HPDE6-E6E7 (cell line): ENCODE results near the gene ST7.

Source experiments
- DNase-seq: peaks from one replicate; pipeline ENCODE4 v3.0.0; 2011; ENCODE audit warnings: missing footprints; ENCODE audit errors: extremely low spot score

The ST7 gene

GRCh38 chr7:117155694-117156093 lies 202.4 kb downstream of the ST7 start:
- no peak for DNase-seq

- DNase-seq: no peak
Observed at GRCh38 chr7:117157241-117158209, 204.2 kb downstream of the ST7 start.

GRCh38 chr7:117158941-117159697 lies 205.8 kb downstream of the ST7 start:
- DNase-seq: no peak

DNA sequence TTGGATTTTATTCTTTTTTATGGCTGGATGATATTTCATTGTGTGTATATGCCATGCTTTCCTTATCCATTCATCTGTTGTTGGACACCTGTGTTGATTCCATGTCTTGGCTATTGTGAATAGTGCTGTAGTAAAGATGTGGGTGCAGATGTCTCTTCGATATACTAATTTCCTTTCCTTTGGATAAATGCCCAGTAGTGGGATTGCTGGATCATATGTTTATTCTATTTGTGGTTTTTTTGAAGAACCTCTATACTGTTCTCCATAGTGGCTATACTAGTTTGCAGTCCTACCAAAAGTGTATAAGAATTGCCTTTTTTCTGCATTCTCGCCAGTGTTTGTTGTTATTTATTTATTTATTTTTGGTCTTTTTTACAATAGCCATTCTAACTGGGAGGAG lies 209.8 kb downstream of the ST7 start:
- DNase-seq: no peak

DNA sequence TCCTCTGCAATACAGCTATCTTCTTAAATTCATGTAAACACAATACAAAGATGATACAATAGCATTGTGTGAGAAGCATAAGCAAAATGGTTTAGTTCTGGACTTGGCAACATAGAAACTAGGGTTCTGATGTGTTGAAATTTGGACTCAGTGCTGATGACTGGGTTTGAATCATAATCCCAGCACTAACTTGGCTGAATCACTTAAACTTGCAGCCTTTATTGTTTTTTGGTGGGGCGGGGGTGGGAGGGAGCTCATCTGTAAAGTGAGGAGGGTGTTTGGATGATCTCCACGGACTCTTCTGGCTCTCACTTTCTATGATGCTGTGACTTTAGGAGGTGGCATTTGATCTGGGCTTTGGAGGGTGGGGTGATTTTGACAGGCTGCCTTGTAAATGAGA lies 211.3 kb downstream of the ST7 start:
- DNase-seq: no peak

DNA sequence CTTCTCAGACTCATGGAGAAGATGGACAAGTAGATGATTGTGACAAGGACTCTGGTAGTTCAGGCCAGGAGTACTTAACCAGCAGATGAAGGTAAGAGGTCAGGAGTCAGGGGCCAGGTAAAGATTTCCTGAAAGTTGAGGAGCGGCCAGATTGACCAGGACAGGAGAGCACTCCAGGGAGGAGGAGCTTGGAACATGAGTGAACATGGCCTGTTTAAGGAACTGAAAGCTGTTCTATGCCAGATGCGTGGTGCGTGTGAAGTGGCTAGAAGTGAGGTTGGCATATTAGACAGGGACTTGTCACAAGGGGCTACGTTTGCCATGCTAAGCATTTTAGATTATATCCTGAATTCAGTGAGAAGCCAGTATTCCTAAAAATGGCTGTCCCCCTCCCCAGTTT lies 212.4 kb downstream of the ST7 start:
- DNase-seq: no peak

DNA sequence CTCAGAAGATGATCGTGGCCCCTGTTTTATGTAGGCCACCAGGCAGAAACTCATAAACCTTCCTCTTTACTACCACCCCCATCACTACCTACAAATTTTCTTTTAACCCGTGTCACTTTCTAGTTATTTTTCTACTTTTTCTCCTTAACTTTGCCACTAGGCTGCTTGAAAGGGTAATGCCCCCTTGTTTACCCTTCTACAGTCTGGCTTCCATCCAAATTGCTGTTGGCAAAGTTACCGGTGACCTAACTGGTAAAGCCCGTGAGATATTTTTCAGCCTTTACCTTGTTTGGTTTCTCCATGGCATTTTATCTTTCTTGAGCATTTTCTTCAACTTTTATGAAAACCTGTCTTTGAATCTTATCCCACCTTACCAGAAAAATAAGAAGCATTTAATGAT lies 216.6 kb downstream of the ST7 start:
- no peak for DNase-seq

GRCh38 chr7:117171106-117171505 lies 217.8 kb downstream of the ST7 start:
- DNase-seq: no peak

- DNase-seq: no peak
Observed at GRCh38 chr7:117172283-117172682, 219.0 kb downstream of the ST7 start.

- no peak for DNase-seq
Observed at GRCh38 chr7:117173035-117173770, 219.9 kb downstream of the ST7 start.

- no peak for DNase-seq
Observed at GRCh38 chr7:117176206-117176605, 222.9 kb downstream of the ST7 start.

DNA sequence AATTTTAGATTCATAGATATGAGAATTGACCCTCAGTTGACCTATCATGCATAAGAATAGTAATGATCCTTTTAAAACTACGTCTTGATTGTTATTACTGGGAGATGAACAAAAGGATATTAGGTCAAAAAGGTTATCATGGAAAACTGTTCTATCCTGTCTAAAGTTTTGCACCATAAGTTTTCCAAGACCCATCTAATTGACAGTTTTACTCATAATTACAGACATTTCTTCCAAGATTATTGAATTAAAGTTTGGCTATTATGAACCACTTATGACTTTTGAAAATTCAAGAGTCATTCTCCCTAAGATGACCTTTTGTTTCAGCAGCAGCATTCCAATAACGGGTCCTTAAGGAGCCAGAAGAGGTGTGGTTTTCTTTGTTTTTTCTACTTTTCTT lies 225.3 kb downstream of the ST7 start:
- DNase-seq: no peak

DNA sequence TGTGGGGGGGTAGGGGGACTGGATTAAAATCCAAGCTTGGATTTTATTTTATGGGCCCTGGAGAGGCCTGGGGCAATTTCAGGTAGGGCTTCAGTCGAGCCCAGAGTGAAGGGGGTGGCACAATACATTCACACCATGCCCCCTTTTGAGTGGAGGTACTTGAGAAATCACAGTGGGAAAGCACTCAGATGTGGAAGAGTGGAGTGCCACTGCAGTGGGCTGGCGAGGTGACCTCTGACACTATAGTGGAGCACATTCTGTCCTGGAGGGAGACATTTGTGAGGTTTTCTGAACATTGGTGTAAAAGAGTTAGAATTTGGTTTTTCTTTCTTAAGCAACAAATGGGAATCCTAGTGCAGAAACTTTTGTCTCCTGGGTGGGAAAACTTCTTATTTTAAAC lies 226.4 kb downstream of the ST7 start:
- DNase-seq: no peak

GRCh38 chr7:117183729-117184128 lies 230.4 kb downstream of the ST7 start:
- DNase-seq: no peak

DNA sequence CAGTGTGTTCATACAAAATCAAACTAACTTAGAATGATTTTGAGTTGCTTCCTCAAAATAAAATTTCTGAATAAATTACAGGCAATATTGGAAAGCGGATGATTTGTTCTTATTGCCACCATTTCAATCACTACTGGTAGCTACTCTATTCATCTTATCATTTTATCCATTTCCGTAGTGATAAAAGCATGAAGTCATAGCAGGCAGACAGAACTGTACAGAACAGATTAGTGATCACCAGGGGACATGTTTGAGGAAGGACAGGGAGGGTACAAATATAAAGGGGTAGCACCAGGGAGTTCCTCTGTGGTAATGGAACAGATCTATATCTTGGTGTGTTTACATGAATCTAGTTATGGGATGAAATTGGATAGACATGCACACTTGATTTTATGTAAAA lies 231.1 kb downstream of the ST7 start:
- no peak for DNase-seq

GRCh38 chr7:117185124-117185523 lies 231.8 kb downstream of the ST7 start:
- no peak for DNase-seq

GRCh38 chr7:117186218-117187010 lies 233.1 kb downstream of the ST7 start:
- DNase-seq: no peak

- no peak for DNase-seq
Observed at GRCh38 chr7:117188376-117188775, 235.1 kb downstream of the ST7 start.

GRCh38 chr7:117188949-117189592 lies 235.8 kb downstream of the ST7 start:
- DNase-seq: no peak

DNA sequence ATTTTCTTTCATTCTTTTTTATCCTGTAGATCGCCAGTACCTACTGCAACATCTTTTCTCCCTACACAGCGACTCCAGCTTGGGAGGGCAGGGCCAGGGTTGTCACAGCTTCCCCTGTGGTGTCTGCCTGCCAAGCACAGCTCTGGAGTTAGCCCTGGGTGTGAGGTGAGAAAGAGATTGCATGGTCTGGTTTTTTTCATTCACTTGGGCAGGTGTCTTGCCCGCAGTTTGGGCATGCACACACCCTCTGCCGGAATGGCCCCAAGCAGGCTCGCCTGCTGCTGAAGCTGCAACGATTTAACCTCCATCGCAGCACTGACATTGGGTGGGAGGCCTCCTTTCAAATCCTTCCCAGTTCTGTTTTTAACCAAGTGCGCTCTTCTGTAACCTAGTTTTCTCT lies 236.8 kb downstream of the ST7 start:
- DNase-seq: no peak
